ENCODE measurements around the gene STX1A. TPM values are rescaled to one million over a fixed set of nuclear protein-coding genes. Genes with fewer than 3 reads are reported as not detected.
A peak's percentile ranks its signal among the peaks of the same experiment; 100 is the strongest.

The STX1A gene
- total RNA-seq, 1 donor from 2014 or later: 12.4 TPM

- no peak overlapping the region for H3K4me3 ChIP-seq (ENCODE audit: low read depth, low read length)
Observed at GRCh38 chr7:73706126-73707044, 13.1 kb downstream of the STX1A start.

DNA sequence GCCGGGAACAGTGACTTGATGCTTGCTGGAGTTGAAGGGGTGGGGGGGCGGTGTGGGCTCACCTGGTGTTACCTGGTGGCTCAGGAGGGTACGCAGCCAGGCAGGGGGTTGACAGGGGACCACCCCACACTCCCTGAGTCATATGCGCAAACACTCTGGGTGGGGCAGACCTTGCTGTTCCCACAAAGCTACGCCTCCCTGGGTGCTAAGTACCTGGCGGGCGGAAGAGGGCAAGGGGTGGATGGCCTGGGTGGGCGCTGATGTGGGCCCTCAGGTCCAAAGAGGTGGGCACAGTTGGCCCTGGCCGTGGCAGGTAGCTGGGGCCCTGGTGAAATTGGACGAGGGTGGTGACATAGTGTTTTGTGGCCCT is 13.9 kb downstream of the STX1A start:
- DNase-seq (ENCODE audit: low read depth): peak; percentile 47
- H3K27me3 ChIP-seq (ENCODE audit: control insufficient read depth, insufficient read depth, low read length): no peaks in the 10 kb centered on the region
- FAIRE-seq: no peak
- H3K4me3 ChIP-seq (ENCODE audit: low read depth, low read length): no peak overlapping the region
- H3K36me3 ChIP-seq (ENCODE audit: control insufficient read depth, insufficient read depth, low read length): peaks cover 16% of the 10 kb centered on the region
- TF ChIP-seq CTCF (IDR thresholded peaks at IDR 0.05; ENCODE audit: insufficient read depth, low read length, severe bottlenecking): no peak

More at GRCh38 chr7:73706126-73707044, 13.1 kb downstream of the STX1A start:
- no peaks in the 10 kb centered on the region for H3K27me3 ChIP-seq (ENCODE audit: control insufficient read depth, insufficient read depth, low read length)
- peak; percentile 82 for DNase-seq (ENCODE audit: low read depth)
- H3K36me3 ChIP-seq (ENCODE audit: control insufficient read depth, insufficient read depth, low read length): peaks cover 12% of the 10 kb centered on the region
- no peak for FAIRE-seq
- no peak for TF ChIP-seq CTCF (IDR thresholded peaks at IDR 0.05; ENCODE audit: insufficient read depth, low read length, severe bottlenecking)

DNA sequence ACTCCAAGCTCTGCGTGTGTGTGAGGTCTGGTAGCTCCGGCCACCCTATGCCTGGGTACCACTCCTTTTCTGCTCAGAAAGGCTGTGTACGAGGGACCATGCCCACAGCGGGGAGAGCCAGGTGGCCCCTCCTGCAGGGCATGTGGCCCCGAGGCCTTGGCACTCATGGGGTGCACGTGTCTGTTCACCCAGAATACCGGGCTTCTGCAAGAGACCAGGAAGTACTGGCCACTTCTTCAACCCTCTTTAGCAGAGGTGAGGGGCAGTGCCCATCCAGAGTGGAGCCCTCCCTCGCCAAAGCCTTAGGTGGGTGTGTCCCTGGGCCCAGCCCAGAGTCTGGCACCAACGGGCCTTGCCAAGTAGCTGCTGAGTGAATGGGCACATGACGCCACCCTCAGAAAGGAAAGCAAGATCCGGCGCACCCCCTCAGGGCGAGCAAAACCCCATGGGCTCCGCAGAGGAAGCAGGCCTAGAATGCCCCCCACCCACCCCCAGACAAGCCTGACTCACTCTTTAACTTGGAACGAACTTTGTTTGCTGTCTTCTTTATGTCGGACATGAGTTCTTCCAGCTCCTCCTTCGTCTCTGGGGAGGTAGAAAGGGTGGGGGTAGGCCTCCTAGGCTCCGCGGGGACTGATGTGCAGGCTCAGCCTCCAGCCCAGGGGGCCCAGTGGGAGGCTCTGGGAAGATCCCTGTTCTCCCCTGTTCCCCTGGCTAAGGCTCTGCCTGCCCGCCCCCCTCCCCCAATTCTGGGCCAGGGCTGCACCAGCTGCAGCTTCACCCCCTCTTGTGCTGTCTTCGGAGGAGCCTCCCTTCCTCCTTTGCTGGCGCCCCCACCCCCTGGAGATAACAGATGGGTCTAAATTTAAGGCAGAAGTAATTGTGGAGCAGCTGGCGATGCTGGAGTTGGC is 14.6 kb downstream of the STX1A start:
- peak; percentile 76 for FAIRE-seq

DNA sequence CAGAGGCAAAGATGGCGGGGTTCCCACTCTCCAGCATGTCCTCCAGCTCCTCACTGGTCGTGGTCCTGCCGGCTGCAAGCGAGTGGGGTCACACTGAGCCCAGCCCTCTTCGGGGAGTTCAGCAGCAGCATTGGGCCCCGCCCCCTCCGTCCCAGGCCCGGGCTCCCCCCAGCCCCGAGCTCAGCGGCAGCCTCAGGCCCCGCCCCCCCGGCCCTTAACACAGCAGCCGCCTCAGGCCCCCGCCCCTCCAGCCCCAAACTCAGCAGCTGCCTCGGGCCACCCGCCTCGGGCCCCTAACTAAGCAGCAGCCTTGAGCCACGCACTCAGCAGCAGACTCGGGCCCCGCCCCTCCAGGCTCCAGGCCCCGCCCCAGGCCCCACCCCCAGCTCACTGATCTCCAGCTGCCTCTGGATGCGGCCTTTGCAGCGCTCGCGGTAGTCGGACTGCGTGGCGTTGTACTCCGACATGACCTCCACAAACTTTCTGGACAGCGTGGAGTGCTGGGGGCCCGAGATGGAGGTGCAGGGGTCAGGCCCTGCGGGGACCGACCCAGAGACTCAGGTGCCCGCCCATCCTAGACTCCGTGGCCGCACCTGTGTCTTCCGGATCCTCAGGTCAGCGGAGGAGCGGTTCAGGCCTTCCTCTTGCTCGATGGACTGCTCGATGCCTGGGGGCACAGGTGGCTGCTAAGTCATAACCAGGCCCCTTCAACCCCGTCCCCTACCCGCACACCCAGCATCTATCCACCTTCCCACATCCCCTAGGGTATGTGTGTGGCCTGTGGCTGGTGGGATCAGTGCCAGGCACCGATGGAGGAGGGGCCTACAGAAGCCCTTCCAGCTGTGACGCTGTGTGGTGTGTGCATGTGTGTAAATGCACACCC is 15.5 kb downstream of the STX1A start:
- Histone ChIP-seq H3K36me3 (ENCODE audit: control insufficient read depth, insufficient read depth, low read length) (peaks cover 20% of the 10 kb centered on the region), H3K4me3 (ENCODE audit: low read depth, low read length) (no peak overlapping the region), H3K27me3 (ENCODE audit: control insufficient read depth, insufficient read depth, low read length) (no peaks in the 10 kb centered on the region)
- no peak for TF ChIP-seq CTCF (IDR thresholded peaks at IDR 0.05; ENCODE audit: insufficient read depth, low read length, severe bottlenecking)
- FAIRE-seq (no peak), DNase-seq (ENCODE audit: low read depth) (peak; percentile 13)

More for the DNA sequence above, 14.6 kb downstream of the STX1A start:
- TF ChIP-seq CTCF (IDR thresholded peaks at IDR 0.05; ENCODE audit: insufficient read depth, low read length, severe bottlenecking): no peak
- Histone ChIP-seq H3K4me3 (ENCODE audit: low read depth, low read length) (no peak overlapping the region), H3K36me3 (ENCODE audit: control insufficient read depth, insufficient read depth, low read length) (peaks cover 17% of the 10 kb centered on the region), H3K27me3 (ENCODE audit: control insufficient read depth, insufficient read depth, low read length) (no peaks in the 10 kb centered on the region)
- DNase-seq (ENCODE audit: low read depth): peak; percentile 83

DNA sequence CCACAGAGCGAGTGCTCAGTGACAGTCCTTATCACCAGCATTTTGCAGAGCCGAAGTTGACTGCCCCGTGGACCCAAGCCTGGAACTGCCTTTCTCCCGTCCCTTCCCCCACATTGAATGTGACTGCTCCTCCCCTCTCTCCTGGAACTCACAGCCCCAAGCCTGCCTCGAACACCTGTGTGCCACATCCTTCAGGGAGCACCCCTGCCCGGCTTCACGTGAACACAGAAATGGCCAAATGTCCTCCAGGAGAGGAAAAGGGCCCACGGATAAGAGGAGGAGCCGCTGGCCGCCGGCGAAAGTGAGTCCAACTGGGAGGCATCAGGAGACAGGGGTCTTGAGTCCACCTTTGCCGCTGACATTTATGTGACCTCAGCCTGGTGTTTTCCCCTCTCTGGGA is 16.2 kb downstream of the STX1A start:
- FAIRE-seq (no peak), DNase-seq (ENCODE audit: low read depth) (no peak)
- H3K4me3 ChIP-seq (ENCODE audit: low read depth, low read length): no peak overlapping the region
- TF ChIP-seq CTCF (IDR thresholded peaks at IDR 0.05; ENCODE audit: insufficient read depth, low read length, severe bottlenecking): no peak
- peaks cover 23% of the 10 kb centered on the region for H3K36me3 ChIP-seq (ENCODE audit: control insufficient read depth, insufficient read depth, low read length)
- no peaks in the 10 kb centered on the region for H3K27me3 ChIP-seq (ENCODE audit: control insufficient read depth, insufficient read depth, low read length)

Data from bronchial epithelial cell (primary cell).